Measurements from ENCODE around the gene ARHGEF3.
"Not testable (repeated sequence)": the region's sequence is repeated elsewhere in the genome, so short reads cannot be mapped to it uniquely, and the experiment has no call there.

The ARHGEF3 gene

DNA sequence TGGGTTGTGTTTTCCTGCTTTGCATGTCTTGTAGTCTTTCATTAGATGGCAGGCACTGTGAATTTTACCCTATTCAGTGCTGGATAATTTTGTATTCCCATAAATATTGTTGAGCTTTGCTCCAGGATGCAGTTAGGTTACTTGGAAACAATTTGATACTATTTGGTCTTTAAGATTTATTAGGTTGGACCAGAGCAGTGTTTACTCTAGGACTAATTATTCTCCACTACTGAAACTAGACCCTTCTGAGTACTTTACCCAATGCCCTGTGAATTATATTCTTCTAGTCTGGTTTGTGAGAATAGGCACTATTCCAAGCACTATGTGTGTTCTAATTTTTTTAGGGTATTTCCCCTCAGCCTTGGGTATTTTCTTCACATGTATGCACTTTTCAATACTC lies 80.9 kb downstream of the ARHGEF3 start:
- DNase-seq = no peak

DNA sequence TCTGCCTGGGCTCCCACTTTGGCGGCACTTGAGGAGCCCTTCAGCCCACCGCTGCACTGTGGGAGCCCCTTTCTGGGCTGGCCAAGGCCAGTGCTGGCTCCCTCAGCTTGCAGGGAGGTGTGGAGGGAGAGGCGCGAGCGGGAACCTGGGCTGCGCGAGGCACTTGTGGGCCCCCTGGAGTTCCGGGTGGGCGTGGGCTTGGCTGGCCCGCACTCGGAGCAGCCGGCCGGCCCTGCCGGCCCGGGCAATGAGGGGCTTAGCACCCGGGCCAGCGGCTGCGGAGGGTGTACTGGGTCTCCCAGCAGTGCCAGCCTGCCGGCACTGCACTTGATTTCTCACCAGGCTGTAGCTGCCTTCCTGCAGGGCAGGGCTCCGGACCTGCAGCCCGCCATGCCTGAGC lies 82.9 kb downstream of the ARHGEF3 start:
- DNase-seq = not testable (repeated sequence)

- DNase-seq = no peak
Observed at GRCh38 chr3:56711344-56711743, 90.4 kb downstream of the ARHGEF3 start.

DNA sequence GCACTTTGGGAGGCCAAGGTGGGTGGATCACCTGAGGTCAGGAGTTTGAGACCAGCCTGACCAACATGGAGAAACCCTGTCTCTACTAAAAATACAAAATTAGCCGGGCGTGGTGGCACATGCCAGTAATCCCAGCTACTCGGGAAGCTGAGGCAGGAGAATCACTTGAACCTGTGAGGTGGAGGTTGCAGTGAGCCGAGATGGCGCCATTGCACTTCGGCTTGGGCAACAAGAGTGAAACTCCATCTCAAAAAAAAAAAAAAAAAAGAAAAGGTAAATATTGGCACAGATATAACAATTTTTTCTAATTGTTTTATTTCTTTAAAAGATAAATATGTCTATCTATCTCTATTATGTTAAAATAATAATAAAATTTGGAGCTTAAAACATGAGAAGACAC lies 94.3 kb downstream of the ARHGEF3 start:
- DNase-seq = not testable (repeated sequence)

- DNase-seq = no peak
Observed at GRCh38 chr3:56706629-56707028, 95.1 kb downstream of the ARHGEF3 start.

DNA sequence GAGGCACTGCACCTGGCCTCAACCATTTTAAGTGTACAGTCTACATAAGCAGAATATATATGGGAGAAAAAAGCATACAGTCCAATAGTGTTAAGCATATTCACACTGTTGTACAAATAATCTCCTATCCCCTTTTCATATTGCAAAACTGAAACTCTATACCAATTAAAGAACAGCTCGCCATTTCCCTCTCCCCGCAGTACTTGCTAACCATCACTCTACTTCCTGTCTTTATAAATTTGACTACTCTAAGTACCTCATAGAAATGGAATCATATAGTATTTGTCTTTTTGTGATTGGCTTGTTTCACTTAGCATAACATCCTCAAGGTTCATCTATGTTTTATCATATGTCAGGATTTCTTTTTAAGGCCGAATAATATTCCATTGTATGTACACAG lies 97.0 kb downstream of the ARHGEF3 start:
- no peak for DNase-seq

- DNase-seq = peak; percentile 23
Observed at GRCh38 chr3:56702490-56703315, 99.0 kb downstream of the ARHGEF3 start.

GRCh38 chr3:56700151-56700550 lies 101.6 kb downstream of the ARHGEF3 start:
- no peak for DNase-seq

GRCh38 chr3:56694867-56695683 lies 106.7 kb downstream of the ARHGEF3 start:
- no peak for DNase-seq

DNA sequence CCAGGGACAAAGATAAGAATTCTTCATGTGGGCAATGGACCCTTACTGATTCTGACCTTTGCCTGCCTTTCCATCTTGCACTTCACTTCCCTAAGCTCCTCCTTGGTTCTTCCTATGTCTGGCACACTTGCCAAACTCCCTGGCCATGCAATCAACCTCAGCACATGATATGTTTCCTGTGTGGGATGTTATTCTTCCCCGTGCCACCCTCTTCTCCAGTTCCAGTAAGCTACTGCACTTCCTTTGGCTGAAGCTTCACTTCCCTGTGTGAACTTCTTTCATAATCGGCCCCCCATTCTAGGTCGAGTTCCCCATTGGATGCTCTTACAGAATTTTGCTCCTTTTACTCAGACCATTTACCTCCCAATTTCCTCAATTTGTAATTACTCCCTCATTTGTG lies 108.0 kb downstream of the ARHGEF3 start:
- no peak for DNase-seq

- DNase-seq = not testable (repeated sequence)
Observed at GRCh38 chr3:56692520-56693433, 109.0 kb downstream of the ARHGEF3 start.

GRCh38 chr3:56692001-56692365 lies 109.8 kb downstream of the ARHGEF3 start:
- DNase-seq = not testable (repeated sequence)

DNA sequence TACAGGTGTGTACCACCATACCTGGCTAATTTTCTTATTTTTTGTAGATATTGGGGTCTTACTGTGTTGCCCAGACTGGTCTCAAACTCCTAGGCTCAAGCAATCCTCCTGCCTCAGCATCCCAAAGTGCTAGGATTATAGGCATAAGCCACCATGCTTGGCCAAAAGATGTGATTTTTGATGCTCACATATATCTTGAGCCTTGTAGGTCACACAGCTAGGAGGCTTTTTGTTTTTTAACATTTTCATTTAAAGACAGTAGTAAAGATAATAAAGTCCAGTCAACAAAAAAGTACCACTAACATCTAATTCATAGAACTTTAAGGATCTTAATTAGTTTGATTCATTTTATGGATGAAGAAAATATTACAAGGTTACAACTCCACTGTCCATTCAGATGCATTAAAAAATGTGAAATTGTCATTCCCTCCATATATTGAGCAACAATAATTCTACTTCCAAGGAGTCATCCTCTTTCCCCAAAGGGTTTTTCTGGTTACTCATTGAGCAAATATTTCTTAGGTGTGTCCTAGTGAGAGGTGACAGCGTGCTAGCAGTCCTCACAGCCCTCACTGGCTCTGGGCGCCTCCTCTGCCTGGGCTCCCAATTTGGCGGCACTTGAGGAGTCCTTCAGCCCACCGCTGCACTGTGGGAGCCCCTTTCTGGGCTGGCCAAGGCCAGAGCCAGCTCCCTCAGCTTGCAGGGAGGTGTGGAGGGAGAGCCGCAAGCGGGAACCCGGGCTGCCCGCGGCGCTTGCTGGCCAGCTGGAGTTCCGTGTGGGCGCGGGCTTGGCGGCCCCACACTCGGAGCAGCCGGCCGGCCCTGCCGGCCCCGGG lies 110.4 kb downstream of the ARHGEF3 start:
- DNase-seq = no peak

DNA sequence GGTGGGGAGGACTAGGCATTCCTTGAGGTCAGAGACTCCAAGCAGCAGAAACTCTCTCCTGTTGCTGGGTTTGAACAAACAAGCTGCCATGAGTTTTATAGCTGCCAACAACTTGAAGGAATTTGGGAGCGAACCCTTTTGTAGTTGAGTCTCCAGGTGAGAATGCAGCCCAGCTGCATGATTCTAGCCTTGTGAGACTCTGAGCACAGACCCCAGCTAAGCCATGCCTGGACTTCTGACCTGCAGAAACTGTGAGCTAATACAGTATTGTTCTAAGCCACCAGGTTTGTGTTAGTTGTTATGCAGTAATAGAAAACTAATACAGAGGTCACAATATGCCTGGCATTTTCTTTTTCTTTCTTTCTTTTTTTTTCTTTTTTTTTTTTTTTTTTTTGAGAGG lies 112.4 kb downstream of the ARHGEF3 start:
- DNase-seq = no peak

DNA sequence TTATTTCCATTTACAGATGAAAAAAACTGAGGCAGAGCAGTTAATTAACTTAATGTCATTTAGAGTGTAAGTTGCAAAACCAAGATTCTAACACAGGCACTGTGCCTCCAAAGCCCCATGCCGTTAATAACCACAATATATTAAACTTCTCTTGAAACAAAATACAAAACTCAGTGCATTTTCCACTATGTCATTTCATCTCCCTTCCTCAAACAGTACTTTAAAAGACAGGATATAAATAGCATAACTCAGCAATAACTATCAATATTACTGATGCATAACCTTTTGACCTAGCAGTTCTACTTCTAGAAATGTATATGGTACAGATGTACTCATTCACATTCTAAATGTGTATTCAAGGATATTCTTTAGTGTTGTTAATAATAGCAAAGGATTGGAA lies 113.6 kb downstream of the ARHGEF3 start:
- no peak for DNase-seq

- DNase-seq = no peak
Observed at GRCh38 chr3:56684029-56684428, 117.7 kb downstream of the ARHGEF3 start.

DNA sequence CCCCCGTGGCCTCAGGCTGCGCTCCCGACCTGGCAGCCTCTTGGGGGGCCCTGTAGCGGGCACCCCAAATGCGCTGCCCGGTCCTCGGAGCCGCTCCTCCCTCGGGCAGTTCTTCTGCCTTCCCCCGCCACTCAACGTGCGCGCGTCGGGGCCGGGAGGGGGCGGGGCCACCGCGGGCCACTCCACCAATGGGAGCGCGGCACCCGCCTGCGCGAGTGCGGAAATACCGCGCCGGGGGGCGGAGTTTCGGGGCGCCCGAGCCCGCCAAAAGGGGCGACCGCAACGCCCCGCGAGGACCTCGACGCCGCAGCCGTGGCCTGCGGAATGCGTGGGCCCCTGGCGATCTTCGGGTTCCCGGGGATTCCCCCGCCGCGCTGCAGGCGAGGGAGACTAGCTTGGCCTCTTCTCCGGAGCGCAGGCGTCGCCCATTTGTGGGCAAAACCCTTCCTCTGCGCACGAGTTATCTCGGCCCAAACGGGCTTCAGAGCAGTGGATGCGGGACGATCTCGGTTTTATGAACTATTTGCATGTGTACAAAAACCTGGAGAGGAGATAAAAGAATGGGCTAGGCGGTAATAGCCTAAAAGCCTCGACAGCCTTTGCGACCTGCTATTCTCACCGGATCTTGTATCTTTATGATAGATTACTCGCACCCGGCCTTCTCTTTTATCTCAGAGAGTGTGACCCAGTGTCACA lies 118.5 kb downstream of the ARHGEF3 start, which contains the start of gene TASOR:
Gene TASOR, minus strand, starts transcription at position 144 of the 696 bp plus-strand sequence. CDS start 259 bp downstream, outside the sequence.
- DNase-seq = peak; percentile 43

DNA sequence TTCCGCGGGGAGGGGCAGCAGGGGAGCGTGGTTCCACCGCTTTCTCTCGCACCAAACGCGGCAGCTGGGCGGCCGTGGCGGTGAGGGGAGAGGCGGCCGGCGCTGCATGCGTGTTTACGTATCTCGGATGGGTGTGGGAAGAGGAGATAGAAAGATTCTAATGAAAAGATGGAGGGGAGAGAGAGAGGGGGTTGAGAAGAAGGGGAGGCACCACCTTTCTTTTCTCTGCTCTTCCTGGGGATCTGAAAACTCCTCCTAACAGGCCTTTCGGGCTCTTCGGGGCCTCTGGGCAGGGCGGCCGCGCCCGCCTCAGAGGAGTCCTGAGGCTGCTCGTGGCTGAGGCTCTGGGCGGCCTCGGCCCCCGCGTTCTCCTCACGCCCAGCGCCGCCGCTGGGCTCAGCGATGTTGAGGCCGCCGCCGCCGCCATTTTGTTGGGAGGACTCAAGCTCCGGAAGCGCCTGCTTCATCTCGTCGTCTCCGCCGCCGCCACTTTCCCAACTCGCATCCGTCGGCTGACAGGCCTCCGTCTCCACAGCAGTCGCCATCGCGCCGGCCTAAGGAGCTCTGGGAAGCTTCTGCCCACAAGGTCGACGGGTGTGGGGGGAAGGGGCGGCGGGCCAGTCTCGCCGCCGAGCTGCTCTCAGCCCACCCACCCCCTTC lies 119.2 kb downstream of the ARHGEF3 start:
- DNase-seq = peak; percentile 26

DNA sequence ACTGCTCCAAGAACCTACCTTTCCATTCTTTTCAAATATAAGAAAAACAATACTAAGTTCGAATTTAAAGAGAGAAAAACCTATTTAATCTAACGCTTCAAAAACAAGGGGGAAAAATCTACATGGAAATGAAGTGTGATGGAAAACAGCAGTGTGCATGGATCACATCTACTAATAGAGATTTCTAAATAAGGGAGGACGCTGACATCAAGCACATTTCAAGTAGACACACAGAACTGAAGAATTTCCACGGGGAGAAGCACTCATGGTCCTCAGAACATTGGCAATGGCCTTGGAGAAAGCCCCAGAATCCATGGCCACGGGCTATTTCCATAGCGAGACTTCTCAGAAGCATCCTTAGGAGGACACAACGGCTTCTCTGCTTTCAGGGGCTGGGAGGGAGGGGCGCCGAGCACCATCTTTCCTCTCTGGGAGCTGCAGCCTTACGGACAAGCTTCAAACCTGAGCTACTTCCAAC lies 119.7 kb downstream of the ARHGEF3 start:
- no peak for DNase-seq

DNA sequence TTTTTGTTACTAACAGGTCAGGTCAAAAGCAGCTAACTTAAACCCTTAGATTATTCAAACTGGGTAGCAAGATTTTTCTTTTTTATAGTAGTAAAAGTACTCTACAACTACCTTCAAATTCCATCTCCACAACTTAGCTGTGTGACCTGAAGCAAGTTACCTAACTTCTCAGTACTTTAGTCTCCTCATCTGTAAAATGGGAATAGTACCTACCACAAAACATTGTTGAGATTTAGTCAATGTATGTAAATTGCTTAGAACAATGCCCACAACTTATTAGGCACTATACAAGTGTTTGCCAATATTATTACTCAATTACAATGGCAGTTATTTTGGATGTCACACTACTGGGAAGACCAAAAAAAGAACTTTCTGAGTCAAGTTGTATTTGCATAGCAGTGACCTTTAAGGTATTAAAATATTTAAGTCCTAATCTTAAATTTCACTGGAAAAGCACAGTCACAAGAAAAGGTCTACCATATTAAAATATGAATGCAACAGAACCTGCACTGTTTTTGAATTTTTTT lies 121.6 kb downstream of the ARHGEF3 start:
- DNase-seq = no peak
